T-helper 2 cell treated with Interferon-gamma antibody and Interleukin-4, amounts not matched to agents 5 μg/mL and 100 μg/mL, for 36 hours (primary cell): ENCODE results near the gene NAV2.

Source experiments
- DNase-seq: peaks from one replicate; pipeline ENCODE4 v3.0.0; 2021; ENCODE audit warnings: low spot score
- H3K27ac Mint-ChIP-seq: one replicate; pipeline ENCODE4 v1.8.0; 2021; ENCODE audit warnings: mild to moderate bottlenecking, mixed read lengths
- H3K27me3 Mint-ChIP-seq: one replicate; pipeline ENCODE4 v1.8.0; 2021; ENCODE audit warnings: low read depth, mixed read lengths
- H3K36me3 Mint-ChIP-seq: one replicate; pipeline ENCODE4 v1.8.0; 2021; ENCODE audit warnings: low read depth, mixed read lengths
- H3K4me1 Mint-ChIP-seq: one replicate; pipeline ENCODE4 v1.8.0; 2021; ENCODE audit warnings: low read depth, mixed read lengths
- H3K4me3 Mint-ChIP-seq: one replicate; pipeline ENCODE4 v1.8.0; 2022; ENCODE audit warnings: mild to moderate bottlenecking, moderate library complexity, mixed read lengths
- H3K9me3 Mint-ChIP-seq: one replicate; pipeline ENCODE4 v1.8.0; 2021; ENCODE audit warnings: mixed read lengths

The NAV2 gene, protein sequence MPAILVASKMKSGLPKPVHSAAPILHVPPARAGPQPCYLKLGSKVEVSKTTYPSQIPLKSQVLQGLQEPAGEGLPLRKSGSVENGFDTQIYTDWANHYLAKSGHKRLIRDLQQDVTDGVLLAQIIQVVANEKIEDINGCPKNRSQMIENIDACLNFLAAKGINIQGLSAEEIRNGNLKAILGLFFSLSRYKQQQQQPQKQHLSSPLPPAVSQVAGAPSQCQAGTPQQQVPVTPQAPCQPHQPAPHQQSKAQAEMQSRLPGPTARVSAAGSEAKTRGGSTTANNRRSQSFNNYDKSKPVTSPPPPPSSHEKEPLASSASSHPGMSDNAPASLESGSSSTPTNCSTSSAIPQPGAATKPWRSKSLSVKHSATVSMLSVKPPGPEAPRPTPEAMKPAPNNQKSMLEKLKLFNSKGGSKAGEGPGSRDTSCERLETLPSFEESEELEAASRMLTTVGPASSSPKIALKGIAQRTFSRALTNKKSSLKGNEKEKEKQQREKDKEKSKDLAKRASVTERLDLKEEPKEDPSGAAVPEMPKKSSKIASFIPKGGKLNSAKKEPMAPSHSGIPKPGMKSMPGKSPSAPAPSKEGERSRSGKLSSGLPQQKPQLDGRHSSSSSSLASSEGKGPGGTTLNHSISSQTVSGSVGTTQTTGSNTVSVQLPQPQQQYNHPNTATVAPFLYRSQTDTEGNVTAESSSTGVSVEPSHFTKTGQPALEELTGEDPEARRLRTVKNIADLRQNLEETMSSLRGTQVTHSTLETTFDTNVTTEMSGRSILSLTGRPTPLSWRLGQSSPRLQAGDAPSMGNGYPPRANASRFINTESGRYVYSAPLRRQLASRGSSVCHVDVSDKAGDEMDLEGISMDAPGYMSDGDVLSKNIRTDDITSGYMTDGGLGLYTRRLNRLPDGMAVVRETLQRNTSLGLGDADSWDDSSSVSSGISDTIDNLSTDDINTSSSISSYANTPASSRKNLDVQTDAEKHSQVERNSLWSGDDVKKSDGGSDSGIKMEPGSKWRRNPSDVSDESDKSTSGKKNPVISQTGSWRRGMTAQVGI (N-terminal part only)

DNA sequence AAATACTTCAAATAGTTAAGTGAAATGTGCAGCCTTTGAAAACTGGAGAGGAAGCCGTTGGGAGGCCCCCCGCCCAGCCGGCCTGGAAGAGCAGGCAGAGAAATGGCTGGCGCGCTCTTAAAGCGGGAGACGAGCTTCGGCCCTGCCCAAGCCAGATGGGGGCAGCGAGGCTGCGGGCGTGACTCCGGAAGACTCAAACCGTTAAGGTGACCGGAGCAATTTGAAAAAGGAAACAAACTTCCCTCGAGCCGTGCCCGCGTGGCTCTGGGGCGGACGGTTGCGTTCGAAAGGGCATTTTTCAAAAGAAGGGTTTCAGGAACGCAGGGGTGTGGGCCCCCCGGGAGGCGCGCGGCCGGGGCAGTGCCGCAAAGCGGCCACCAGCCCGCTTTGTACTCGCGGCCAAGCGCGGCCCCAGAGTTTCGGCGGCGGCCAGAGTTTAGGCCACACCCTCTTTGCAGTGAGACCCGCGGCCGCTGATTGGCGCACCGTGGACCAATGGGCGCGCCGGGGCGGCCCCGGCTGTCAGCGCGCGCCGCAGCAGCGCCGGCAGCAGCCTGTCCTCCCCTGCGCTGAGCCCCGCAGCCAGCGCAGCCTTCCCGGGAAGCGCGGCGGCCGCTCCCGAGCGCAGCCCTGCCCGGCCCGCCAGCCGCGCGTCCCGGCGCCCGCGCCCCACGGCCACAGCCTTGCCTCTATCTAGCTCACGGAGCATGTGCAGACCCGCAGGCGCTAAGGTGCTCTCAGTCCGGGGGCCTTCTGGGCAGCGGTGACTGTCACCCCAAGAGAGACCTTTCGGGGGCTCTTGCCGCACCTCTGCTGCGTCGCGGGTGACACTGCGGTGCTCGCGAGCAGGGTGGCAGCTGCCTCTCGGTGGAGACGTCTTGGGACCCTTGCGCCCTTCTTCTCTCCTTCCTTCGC is at the start of gene NAV2:
NAV2 (plus strand) TSS at position 557 of the 915 bp plus-strand sequence. CDS start 859 bp downstream, outside the sequence.
- DNase-seq = peak; percentile 82
- H3K27ac Mint-ChIP-seq = peak within 1 kb of the TSS; percentile 88
- H3K9me3 Mint-ChIP-seq = no peaks in the 10 kb centered on the region
- H3K27me3 Mint-ChIP-seq = peaks cover 54% of the 10 kb centered on the region
- H3K4me3 Mint-ChIP-seq = peak within 1 kb of the TSS; percentile 92
- H3K36me3 Mint-ChIP-seq = no peaks in the 10 kb centered on the region
- peaks cover 19% of the 10 kb centered on the region for H3K4me1 Mint-ChIP-seq

DNA sequence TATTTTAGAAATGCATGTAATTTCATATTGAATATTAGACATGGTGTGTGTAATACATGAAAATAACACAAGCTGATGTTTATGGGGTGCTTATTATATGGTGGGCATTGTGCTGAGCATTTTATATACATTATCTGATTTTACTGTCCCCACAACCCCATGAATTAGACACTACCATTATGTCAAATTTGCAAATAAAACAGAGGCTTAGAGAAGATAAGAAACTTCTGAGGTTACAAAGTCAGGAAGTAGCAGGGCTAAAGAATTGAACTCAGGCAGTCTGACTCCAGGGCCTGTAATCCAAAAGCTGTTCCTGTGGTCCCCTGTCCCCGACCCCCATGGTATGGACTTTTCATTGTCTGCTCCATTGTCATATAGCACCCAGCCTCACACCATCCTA is 49.4 kb upstream of the NAV2 start:
- H3K27me3 Mint-ChIP-seq = peaks cover 4% of the 10 kb centered on the region
- H3K36me3 Mint-ChIP-seq = no peaks in the 10 kb centered on the region
- H3K9me3 Mint-ChIP-seq = no peaks in the 10 kb centered on the region
- no peak overlapping the region for H3K27ac Mint-ChIP-seq
- H3K4me1 Mint-ChIP-seq = peaks cover 3% of the 10 kb centered on the region
- H3K4me3 Mint-ChIP-seq = no peak overlapping the region
- DNase-seq = no peak

DNA sequence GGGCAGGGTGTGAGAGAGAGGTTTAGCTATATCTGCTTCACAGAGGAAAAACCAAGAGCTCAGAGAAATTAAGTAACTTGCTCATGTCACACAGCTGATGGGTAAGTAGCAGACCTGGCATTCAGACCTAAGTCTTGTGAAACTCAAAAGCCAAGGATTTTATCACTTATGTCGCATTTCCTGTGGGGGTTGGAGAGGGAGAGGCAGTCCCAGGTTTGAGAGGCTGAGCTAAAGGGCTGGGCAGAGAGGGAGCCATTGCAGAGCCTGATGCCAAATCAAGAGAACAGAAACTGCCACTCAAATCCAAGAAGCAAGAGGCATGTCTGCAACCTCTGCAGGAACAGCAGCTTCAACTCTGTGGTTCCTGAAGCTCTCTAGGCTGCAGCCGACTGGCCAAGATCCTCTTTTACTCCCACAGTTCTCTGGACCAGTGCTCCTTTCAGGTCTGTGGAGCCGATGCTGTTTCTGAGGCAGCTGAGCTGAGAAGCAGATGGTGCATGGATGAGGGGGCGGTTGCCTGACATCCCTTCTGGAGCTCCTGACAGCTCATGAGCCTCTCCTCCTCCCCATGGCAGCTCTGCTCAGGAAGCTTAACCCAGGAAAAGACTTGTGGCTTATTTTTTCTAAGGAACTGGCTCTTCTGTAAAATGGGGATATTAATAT is 47.6 kb upstream of the NAV2 start:
- H3K27me3 Mint-ChIP-seq = peaks cover 4% of the 10 kb centered on the region
- H3K4me1 Mint-ChIP-seq = peaks cover 3% of the 10 kb centered on the region
- H3K4me3 Mint-ChIP-seq = no peak overlapping the region
- no peak for DNase-seq
- no peaks in the 10 kb centered on the region for H3K9me3 Mint-ChIP-seq
- no peaks in the 10 kb centered on the region for H3K36me3 Mint-ChIP-seq
- no peak overlapping the region for H3K27ac Mint-ChIP-seq

DNA sequence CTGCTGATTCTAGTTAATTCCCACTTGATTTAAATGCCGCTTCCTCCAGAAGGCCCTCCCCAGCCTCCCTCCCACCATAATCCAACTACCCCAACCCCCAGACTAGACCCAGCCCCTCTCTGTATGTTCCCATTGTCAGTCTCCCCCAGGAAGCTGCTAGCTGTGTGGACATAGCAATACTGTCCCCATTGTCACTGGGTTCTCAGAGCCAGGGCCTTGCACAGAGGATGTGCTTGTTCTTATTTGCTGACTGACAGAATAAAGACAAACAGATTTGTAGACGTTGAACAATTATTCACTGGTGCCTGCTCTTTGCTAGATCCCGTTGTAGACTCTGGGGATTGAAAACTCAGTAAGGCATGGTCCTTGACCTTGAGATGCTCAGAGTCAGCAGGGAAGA is 45.7 kb upstream of the NAV2 start:
- Mint-ChIP-seq H3K4me1 (no peaks in the 10 kb centered on the region), H3K27ac (no peak overlapping the region), H3K9me3 (no peaks in the 10 kb centered on the region), H3K36me3 (no peaks in the 10 kb centered on the region), H3K27me3 (peaks cover 4% of the 10 kb centered on the region), H3K4me3 (no peak overlapping the region)
- DNase-seq = no peak

DNA sequence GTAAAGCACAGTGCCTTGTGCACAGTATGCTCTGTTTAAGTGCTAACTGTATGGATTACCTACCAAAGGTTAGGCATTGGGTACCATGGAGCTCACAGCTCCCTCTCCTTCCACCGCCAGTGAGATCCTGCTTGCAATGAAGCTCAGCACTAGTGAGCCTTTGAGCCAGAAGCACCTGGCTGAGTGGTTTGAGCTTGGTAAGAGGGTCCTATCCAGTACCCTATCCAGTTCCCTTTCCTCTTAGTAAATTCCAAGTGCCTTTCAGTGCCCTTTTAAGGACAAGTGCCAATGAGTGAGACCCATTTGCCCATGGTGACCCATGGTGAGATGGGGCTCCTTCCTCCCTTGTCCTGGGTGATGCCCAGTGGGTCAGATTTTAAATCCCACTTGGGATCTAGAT is 43.1 kb upstream of the NAV2 start:
- Mint-ChIP-seq H3K9me3 (no peaks in the 10 kb centered on the region), H3K4me1 (no peaks in the 10 kb centered on the region), H3K27me3 (peaks cover 4% of the 10 kb centered on the region), H3K27ac (no peak overlapping the region), H3K4me3 (no peak overlapping the region), H3K36me3 (no peaks in the 10 kb centered on the region)
- no peak for DNase-seq

DNA sequence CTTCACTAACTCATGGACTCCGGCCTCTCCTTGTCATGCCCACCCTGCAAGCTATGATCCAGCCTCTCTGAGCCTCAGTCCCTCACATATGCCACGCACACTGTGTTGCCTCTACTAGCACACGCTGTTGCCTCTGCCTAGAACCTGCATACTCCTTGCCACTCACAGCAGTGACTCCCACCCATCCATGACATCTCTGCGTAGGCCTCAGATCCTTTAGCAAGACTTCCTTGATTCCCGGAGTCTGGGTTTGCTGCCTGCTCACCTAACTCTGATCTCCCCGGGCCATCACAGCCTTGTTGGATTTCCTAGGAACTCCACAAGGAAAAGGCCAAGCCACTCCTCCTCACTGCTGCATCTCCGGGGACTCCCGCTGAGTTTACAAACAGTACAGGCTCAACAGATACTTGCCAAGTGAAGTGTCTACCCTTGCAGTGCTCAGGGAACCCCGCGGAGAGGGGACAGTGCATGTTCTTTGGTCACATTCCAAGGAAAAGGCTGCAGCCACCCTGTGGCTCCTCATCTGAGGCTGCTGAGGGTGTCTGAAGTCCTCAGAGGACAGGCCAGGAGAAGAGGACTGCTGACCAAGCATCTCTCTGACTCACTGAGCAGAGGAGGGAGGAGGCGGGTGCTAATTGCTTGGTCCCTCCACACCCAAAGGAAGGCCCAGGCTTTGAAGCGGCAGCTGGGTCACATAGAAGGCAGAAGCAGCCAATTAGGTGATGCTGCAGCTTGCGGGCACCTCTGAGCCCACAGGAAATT is 42.4 kb upstream of the NAV2 start:
- no peaks in the 10 kb centered on the region for H3K9me3 Mint-ChIP-seq
- H3K27ac Mint-ChIP-seq = no peak overlapping the region
- no peak for DNase-seq
- no peaks in the 10 kb centered on the region for H3K36me3 Mint-ChIP-seq
- no peaks in the 10 kb centered on the region for H3K4me1 Mint-ChIP-seq
- peaks cover 7% of the 10 kb centered on the region for H3K27me3 Mint-ChIP-seq
- no peak overlapping the region for H3K4me3 Mint-ChIP-seq

DNA sequence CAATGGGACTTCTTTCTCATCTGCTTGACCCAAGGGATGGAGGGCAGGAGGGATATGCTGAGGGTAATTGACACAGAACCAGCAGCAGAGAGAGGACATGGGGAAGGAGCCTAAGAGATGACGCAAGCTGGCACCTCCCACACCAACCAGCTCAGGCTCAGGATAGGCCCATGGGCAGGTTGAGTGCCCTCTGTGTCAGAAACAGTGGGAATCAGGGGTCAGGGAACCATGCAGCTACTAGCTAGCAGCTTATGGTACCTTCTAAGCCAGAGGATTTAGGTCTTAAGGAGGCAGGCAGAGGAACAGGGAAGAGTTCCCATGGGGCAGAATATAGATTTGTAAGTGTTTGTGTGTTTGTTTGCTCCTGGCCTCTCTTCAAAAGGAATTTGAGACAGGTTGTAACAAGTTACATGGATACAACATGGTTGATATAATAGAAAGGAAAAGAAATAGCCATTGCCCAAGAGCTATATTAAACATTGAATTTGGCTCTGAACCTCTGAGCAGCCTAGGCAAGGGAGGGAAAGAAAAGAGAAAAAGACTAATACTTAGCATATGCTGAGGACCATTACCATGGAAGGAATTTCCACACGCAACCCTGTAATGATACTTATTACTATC is 39.9 kb upstream of the NAV2 start:
- no peak overlapping the region for H3K4me3 Mint-ChIP-seq
- no peaks in the 10 kb centered on the region for H3K36me3 Mint-ChIP-seq
- DNase-seq = no peak
- peaks cover 10% of the 10 kb centered on the region for H3K27me3 Mint-ChIP-seq
- H3K4me1 Mint-ChIP-seq = no peaks in the 10 kb centered on the region
- no peak overlapping the region for H3K27ac Mint-ChIP-seq
- no peaks in the 10 kb centered on the region for H3K9me3 Mint-ChIP-seq

DNA sequence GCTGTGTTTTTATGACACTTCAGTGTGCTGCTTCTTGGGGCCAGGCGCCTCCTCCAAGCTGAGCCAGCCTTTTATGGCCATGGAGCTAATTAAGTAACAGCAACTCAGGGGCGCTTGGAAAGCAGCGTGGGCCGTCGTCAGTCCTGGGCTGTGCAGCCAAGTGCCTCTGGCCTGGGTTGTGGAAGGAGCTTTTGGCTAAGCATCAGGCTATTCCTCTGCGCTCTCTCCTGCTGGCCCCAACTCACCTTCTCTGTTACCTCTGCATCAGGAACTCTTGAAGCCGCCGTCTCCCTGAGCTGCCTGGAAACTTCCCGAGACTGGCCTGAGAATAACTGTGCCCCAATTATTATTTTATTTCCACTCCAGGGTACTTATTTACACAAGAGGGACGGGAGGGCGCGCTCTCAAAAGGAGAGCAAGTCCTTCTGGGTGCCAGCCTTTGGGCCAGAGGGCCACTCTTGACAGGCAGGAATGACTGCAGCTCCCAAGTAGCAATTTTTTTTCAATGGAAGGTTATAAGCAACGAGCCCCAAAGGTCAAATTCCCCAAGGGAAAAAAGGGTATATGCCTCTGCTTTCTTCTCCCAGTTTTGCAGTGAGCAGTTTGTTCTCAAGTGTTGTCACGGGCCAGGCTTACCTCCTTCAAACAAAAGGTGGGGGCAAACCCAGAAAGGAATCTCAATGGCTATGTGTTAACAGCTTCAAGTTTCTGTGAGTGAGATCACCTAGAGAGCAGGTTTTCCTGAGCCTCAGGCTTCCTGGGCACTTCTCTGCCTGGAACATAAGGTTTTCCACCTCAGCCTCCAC is 38.5 kb upstream of the NAV2 start:
- Mint-ChIP-seq H3K27me3 (peaks cover 12% of the 10 kb centered on the region), H3K27ac (no peak overlapping the region), H3K9me3 (no peaks in the 10 kb centered on the region), H3K4me3 (no peak overlapping the region), H3K36me3 (no peaks in the 10 kb centered on the region), H3K4me1 (no peaks in the 10 kb centered on the region)
- no peak for DNase-seq

DNA sequence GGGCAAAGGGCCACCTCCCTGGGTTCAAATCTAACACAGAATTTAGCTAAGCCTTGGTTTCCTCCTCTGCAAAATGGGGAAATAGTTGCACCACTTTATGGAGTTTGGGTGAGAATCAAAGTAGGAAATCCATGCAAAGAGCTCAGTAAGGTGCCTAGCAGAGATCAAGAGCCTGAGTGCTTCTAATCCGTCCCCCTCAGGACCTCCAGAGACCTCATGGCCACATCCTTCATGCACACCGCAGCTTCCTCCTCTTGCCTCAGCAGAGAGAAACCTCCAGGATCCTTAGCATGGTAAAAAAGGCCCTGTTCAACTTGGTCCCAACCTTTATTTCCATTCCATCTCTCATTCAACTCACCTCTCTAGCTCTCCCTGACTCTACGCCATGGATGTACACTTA is 37.8 kb upstream of the NAV2 start:
- H3K36me3 Mint-ChIP-seq = no peaks in the 10 kb centered on the region
- no peak overlapping the region for H3K4me3 Mint-ChIP-seq
- H3K27ac Mint-ChIP-seq = no peak overlapping the region
- no peak for DNase-seq
- peaks cover 12% of the 10 kb centered on the region for H3K27me3 Mint-ChIP-seq
- H3K9me3 Mint-ChIP-seq = no peaks in the 10 kb centered on the region
- H3K4me1 Mint-ChIP-seq = no peaks in the 10 kb centered on the region

DNA sequence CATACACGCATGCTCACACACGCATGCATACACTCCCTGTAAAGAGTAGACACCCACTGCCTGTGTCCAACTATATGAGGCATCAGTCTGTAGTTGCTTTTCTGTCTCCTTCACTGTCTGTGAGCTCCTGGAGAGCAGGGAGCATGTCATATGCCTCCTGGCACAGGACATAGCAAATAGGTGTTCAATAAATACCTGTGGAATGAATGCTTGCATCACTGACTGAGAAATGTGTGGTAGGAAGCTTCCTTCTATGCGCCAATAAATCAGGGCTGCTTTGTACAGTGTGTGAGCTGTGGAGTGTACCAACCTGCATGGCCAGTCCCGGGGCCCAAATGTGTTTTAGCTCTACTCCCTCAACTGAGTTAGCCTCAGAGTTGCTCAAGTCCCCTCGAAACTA is 37.2 kb upstream of the NAV2 start:
- H3K4me3 Mint-ChIP-seq = no peak overlapping the region
- DNase-seq = no peak
- H3K4me1 Mint-ChIP-seq = no peaks in the 10 kb centered on the region
- H3K27me3 Mint-ChIP-seq = peaks cover 12% of the 10 kb centered on the region
- no peak overlapping the region for H3K27ac Mint-ChIP-seq
- H3K36me3 Mint-ChIP-seq = no peaks in the 10 kb centered on the region
- H3K9me3 Mint-ChIP-seq = no peaks in the 10 kb centered on the region

DNA sequence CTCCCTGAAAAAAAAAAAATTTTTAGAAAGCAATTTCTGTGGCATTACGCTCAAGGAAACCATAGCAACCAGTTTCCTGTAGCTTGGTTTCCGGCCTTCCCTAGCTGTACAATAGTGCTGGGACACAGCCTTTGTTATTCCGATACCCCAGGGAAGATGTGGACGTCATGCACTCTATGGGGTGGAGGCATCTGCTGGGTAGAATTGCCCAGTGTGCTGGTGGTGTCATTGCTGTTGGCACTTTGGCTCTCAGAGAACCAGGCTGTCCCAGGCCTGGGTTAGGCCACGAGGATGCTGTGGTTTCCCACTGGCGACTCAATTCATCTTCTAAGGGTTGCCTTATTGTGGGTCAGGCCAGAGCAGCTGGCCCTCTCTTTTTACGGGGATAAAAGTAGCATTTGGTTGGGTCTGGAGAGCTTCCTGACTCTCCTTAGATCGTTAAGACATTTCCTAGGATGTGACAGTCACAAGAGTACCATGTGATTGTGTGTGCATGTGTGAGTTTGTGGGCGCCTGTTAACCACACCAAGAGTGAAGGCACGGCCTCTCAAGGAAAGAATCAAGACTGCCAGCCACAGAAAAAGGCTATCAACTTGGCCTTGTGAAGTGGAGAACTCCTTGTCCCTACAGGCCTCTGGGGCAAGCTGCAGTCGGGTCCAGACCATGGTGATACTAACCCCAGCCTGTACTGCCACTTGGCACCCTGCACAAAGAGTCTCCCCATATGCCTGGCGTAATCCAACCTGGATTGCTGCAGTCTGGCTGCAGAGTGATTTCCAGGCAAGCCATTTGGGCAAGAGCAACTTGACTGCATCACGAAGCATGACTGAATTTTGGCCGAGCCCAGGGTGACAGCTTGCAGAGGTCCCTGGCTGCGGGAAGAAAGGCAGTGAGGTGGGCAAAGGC is 35.9 kb upstream of the NAV2 start:
- Mint-ChIP-seq H3K4me3 (no peak overlapping the region), H3K27me3 (peaks cover 12% of the 10 kb centered on the region), H3K36me3 (no peaks in the 10 kb centered on the region), H3K27ac (no peak overlapping the region), H3K9me3 (no peaks in the 10 kb centered on the region), H3K4me1 (no peaks in the 10 kb centered on the region)
- DNase-seq = no peak
